Daoy (cell line): Measurements from ENCODE around the gene STMN3. TPM values are rescaled to one million over a fixed set of nuclear protein-coding genes. Genes with fewer than 3 reads are reported as not detected.
"Not testable (repeated sequence)": the region's sequence is repeated elsewhere in the genome, so short reads cannot be mapped to it uniquely, and the experiment has no call there.

ENCODE experiments used
- DNase-seq: peaks from one replicate; pipeline ENCODE4 v3.0.0-alpha.2; 2015; ENCODE audit warnings: low read depth
- total RNA-seq: library from RNA; depleted of rRNA; stranded (reverse); fragments of >200 nt; shearing (Covaris generic); gene quantifications from 2 replicates; pipeline ENCODE4 v1.2.3, GENCODE V29; 2014

STMN3 gene
- total RNA-seq, 1 experiment from 2014 or later = 18.5 TPM

GRCh38 chr20:63678667-63679465 lies 25.6 kb upstream of the STMN3 start:
- DNase-seq = no peak

- DNase-seq = no peak
These were observed 24.8 kb upstream of the STMN3 start for GRCh38 chr20:63678071-63678470.

- DNase-seq = no peak
These were observed 22.6 kb upstream of the STMN3 start for GRCh38 chr20:63675681-63676368.

- no peak for DNase-seq
These were observed 20.7 kb upstream of the STMN3 start for GRCh38 chr20:63673951-63674350.

- no peak for DNase-seq
These were observed 19.4 kb upstream of the STMN3 start for GRCh38 chr20:63672666-63673065.

- not testable (repeated sequence) for DNase-seq
These were observed 18.5 kb upstream of the STMN3 start for GRCh38 chr20:63671695-63672094.

GRCh38 chr20:63668351-63668750 lies 15.1 kb upstream of the STMN3 start:
- no peak for DNase-seq

- no peak for DNase-seq
These were observed 14.6 kb upstream of the STMN3 start for GRCh38 chr20:63667858-63668257.

- no peak for DNase-seq
These were observed 12.5 kb upstream of the STMN3 start for GRCh38 chr20:63665708-63666107.

- no peak for DNase-seq
These were observed 11.8 kb upstream of the STMN3 start for GRCh38 chr20:63664861-63665594.

GRCh38 chr20:63664143-63664851 lies 11.1 kb upstream of the STMN3 start:
- no peak for DNase-seq

GRCh38 chr20:63663332-63664066 lies 10.3 kb upstream of the STMN3 start:
- no peak for DNase-seq

- no peak for DNase-seq
These were observed 9.6 kb upstream of the STMN3 start for GRCh38 chr20:63662813-63663189.

- DNase-seq = no peak
These were observed 9.0 kb upstream of the STMN3 start for GRCh38 chr20:63661959-63662812.

- DNase-seq = no peak
These were observed 7.9 kb upstream of the STMN3 start for GRCh38 chr20:63661108-63661507.

- DNase-seq = no peak
These were observed 7.4 kb upstream of the STMN3 start for GRCh38 chr20:63660622-63661021.

GRCh38 chr20:63660174-63660573 lies 7.0 kb upstream of the STMN3 start:
- DNase-seq = not testable (repeated sequence)

GRCh38 chr20:63659370-63659769 lies 6.1 kb upstream of the STMN3 start:
- no peak for DNase-seq

GRCh38 chr20:63658749-63659187 lies 5.5 kb upstream of the STMN3 start:
- DNase-seq = no peak
